H1 (cell line): ENCODE results near the gene PANX3. TPM values are rescaled to one million over a fixed set of nuclear protein-coding genes. Genes with fewer than 3 reads are reported as not detected.

Experiments
- CTCF ChIA-PET: fragments of 300-600 bp; sonication (Branson Sonifier 250); formaldehyde crosslinking; loops from one replicate; lab custom pipeline; 2021; ENCODE audit not compliant: partially characterized antibody; lab: Charles Lee
- POLR2A ChIA-PET: fragments of 300-600 bp; sonication (Branson Sonifier 250); formaldehyde crosslinking; loops from one replicate; lab custom pipeline; 2021; ENCODE audit warnings: inconsistent platforms; ENCODE audit not compliant: partially characterized antibody; lab: Charles Lee
- DNase-seq, 2 experiments: peaks; one replicate each; pipeline versions ENCODE4 v3.0.0 to v3.0.0-alpha.2; 2010 to 2022; ENCODE audit warnings: low spot score in 2 of 2, low read depth in 1 of 2, mixed read lengths in 1 of 2
- FAIRE-seq: peaks from 2 replicates; lab custom pipeline; 2011; peaks lifted over from hg19 to GRCh38; lab: Jason Lieb, UNC
- H2AFZ ChIP-seq: 2 replicates; pipeline ENCODE4 v1.8.1; 2012; ENCODE audit warnings: low read length, inconsistent platforms
- H2AK5ac ChIP-seq: 2 replicates; pipeline ENCODE4 v1.6.1; 2013; ENCODE audit warnings: low read depth, low read length
- H2BK120ac ChIP-seq: replicated peaks from 2 replicates; pipeline ENCODE3; 2013; ENCODE audit warnings: low read depth, low read length, inconsistent platforms
- H2BK12ac ChIP-seq: 2 replicates; pipeline ENCODE4 v1.6.1; 2013; ENCODE audit warnings: low read depth, low read length
- H2BK15ac ChIP-seq: 2 replicates; pipeline ENCODE4 v1.6.1; 2013; ENCODE audit warnings: low read length
- H2BK20ac ChIP-seq: 2 replicates; pipeline ENCODE4 v1.6.1; 2013; ENCODE audit warnings: low read length
- H2BK5ac ChIP-seq: 2 replicates; pipeline ENCODE4 v1.6.1; 2013; ENCODE audit warnings: low read depth, low read length
- H3K14ac ChIP-seq: 2 replicates; pipeline ENCODE4 v1.6.1; 2013; ENCODE audit warnings: inconsistent platforms; ENCODE audit not compliant: insufficient read length
- H3K18ac ChIP-seq: 2 replicates; pipeline ENCODE4 v1.6.1; 2013; ENCODE audit warnings: low read length; ENCODE audit errors: extremely low read depth
- H3K23ac ChIP-seq: 2 replicates; pipeline ENCODE4 v1.6.1; 2013; ENCODE audit warnings: inconsistent platforms; ENCODE audit not compliant: insufficient read length
- H3K23me2 ChIP-seq: 2 replicates; pipeline ENCODE4 v1.6.1; 2013; ENCODE audit warnings: low read depth, low read length
- H3K27ac ChIP-seq: 2 replicates; pipeline ENCODE4 v1.6.1; 2011; ENCODE audit warnings: low read depth, low read length, inconsistent platforms
- H3K27me3 ChIP-seq, 4 experiments: replicated peaks in 1 of 4; 1 replicate in 1 of 4; 2 replicates in 3 of 4; pipeline versions ENCODE4 v1.6.1 to v1.8.1; 2011 to 2013; ENCODE audit warnings: low read length in 3 of 4, mild to moderate bottlenecking in 3 of 4, inconsistent platforms in 2 of 4, mixed read lengths in 2 of 4, moderate library complexity in 1 of 4; ENCODE audit not compliant: control insufficient read depth in 3 of 4, insufficient read depth in 3 of 4; ENCODE audit errors: extremely low read depth in 1 of 4
- H3K36me3 ChIP-seq, 4 experiments: 2 replicates each; pipeline versions ENCODE4 v1.6.1 to v1.8.1; 2011 to 2013; ENCODE audit warnings: mild to moderate bottlenecking in 4 of 4, low read length in 3 of 4, moderate library complexity in 2 of 4, control low read depth in 1 of 4, inconsistent platforms in 1 of 4; ENCODE audit not compliant: insufficient read depth in 4 of 4, control insufficient read depth in 2 of 4
- H3K4ac ChIP-seq: replicated peaks from 2 replicates; pipeline ENCODE3; 2013; ENCODE audit warnings: low read length, low read depth, mixed read lengths, inconsistent platforms; ENCODE audit not compliant: insufficient read length
- H3K4me1 ChIP-seq, 4 experiments: replicated peaks in 1 of 4; 1 replicate in 1 of 4; 2 replicates in 3 of 4; pipeline versions ENCODE4 v1.6.1 to v1.8.1; 2011 to 2013; ENCODE audit warnings: low read length in 3 of 4, inconsistent platforms in 2 of 4, mixed read lengths in 1 of 4; ENCODE audit not compliant: insufficient read depth in 4 of 4, control insufficient read depth in 3 of 4
- H3K4me2 ChIP-seq, 2 experiments: 2 replicates each; pipeline versions ENCODE4 v1.6.1 to v1.8.1; 2011 to 2013; ENCODE audit warnings: low read depth in 2 of 2, low read length in 2 of 2, control low read depth in 1 of 2, inconsistent platforms in 1 of 2, mild to moderate bottlenecking in 1 of 2; ENCODE audit not compliant: insufficient read depth in 1 of 2
- H3K4me3 ChIP-seq, 4 experiments: fragments of 200-600, 300-600 bp in 1 of 4; sonication (generic), shearing (Covaris generic), sonication (Bioruptor Twin) in 1 of 4; 2 replicates each; pipeline versions ENCODE4 v1.5.1 to v1.8.1; 2011 to 2016; ENCODE audit warnings: low read length in 4 of 4, low read depth in 3 of 4, control low read depth in 2 of 4, inconsistent platforms in 2 of 4, mild to moderate bottlenecking in 2 of 4, mixed read lengths in 1 of 4, moderate library complexity in 1 of 4; ENCODE audit not compliant: insufficient read depth in 2 of 4; ENCODE audit errors: extremely low read depth in 1 of 4
- H3K56ac ChIP-seq: replicated peaks from 2 replicates; pipeline ENCODE3; 2013; ENCODE audit warnings: low read depth, mild to moderate bottlenecking, mixed read lengths, low read length, inconsistent platforms; ENCODE audit not compliant: insufficient read length
- H3K79me1 ChIP-seq: 2 replicates; pipeline ENCODE4 v1.6.1; 2013; ENCODE audit warnings: low read depth, low read length, control low read depth
- H3K79me2 ChIP-seq, 2 experiments: 2 replicates each; pipeline versions ENCODE4 v1.6.1 to v1.8.1; 2012 to 2013; ENCODE audit warnings: low read length in 2 of 2, mild to moderate bottlenecking in 2 of 2, inconsistent platforms in 1 of 2; ENCODE audit not compliant: insufficient read depth in 2 of 2, control insufficient read depth in 1 of 2
- H3K9ac ChIP-seq, 4 experiments: replicated peaks in 1 of 4; 1 replicate in 1 of 4; 2 replicates in 3 of 4; pipeline versions ENCODE4 v1.6.1 to v1.8.1; 2011 to 2013; ENCODE audit warnings: low read depth in 3 of 4, low read length in 3 of 4, control low read depth in 2 of 4, mild to moderate bottlenecking in 2 of 4, moderate library complexity in 2 of 4, inconsistent platforms in 1 of 4; ENCODE audit errors: extremely low read depth in 1 of 4
- H3K9me3 ChIP-seq, 2 experiments: 2 replicates each; pipeline versions ENCODE4 v1.6.1 to v1.8.1; 2012 to 2013; ENCODE audit warnings: mild to moderate bottlenecking in 2 of 2, moderate library complexity in 2 of 2, control low read depth in 1 of 2, inconsistent platforms in 1 of 2, low read depth in 1 of 2, low read length in 1 of 2, mixed read lengths in 1 of 2; ENCODE audit not compliant: insufficient read depth in 2 of 2
- H4K20me1 ChIP-seq, 2 experiments: replicated peaks in 1 of 2; 2 replicates each; pipeline versions ENCODE3 to v1.8.1; 2011 to 2013; ENCODE audit warnings: inconsistent platforms in 2 of 2, low read length in 2 of 2, mild to moderate bottlenecking in 1 of 2; ENCODE audit not compliant: insufficient read depth in 2 of 2, control insufficient read depth in 1 of 2
- H4K5ac ChIP-seq: 2 replicates; pipeline ENCODE4 v1.6.1; 2013; ENCODE audit warnings: low read length, low read depth, mixed read lengths, inconsistent platforms; ENCODE audit not compliant: insufficient read length
- H4K8ac ChIP-seq: 2 replicates; pipeline ENCODE4 v1.8.0; 2013; ENCODE audit warnings: mild to moderate bottlenecking, moderate library complexity, low read length, inconsistent platforms; ENCODE audit not compliant: insufficient read depth; ENCODE audit errors: extremely low read depth
- H4K91ac ChIP-seq: replicated peaks from 2 replicates; pipeline ENCODE3; 2013; ENCODE audit warnings: low read length, mixed read lengths, inconsistent platforms; ENCODE audit not compliant: insufficient read length
- CBX8 ChIP-seq: fragments of 300-800, 300-1000 bp; sonication (generic); IDR thresholded peaks from 2 replicates; pipeline ENCODE4 v1.7.1; 2016; ENCODE audit warnings: low read depth, low read length, borderline replicate concordance
- EGR1 ChIP-seq: IDR thresholded peaks from 2 replicates; pipeline ENCODE4 v1.6.1; 2011; ENCODE audit warnings: low read depth, low read length, borderline replicate concordance
- HDAC2 ChIP-seq, 2 experiments: fragments of 300-600 bp in 1 of 2; sonication (generic) in 1 of 2; IDR thresholded peaks; 2 replicates each; pipeline ENCODE4 v1.6.1; 2011 to 2012; ENCODE audit warnings: low read depth in 2 of 2, low read length in 2 of 2, mild to moderate bottlenecking in 2 of 2, moderate library complexity in 2 of 2, borderline replicate concordance in 1 of 2, inconsistent platforms in 1 of 2
- JUN ChIP-seq: IDR thresholded peaks from 2 replicates; pipeline ENCODE4 v1.6.1; 2011; ENCODE audit warnings: low read depth, mild to moderate bottlenecking, improper control_type of control experiment, low read length
- JUND ChIP-seq: IDR thresholded peaks from 2 replicates; pipeline ENCODE4 v1.6.1; 2011; ENCODE audit warnings: mild to moderate bottlenecking, improper control_type of control experiment, low read length
- KDM1A ChIP-seq: fragments of 200-600, 300-600 bp; sonication (generic); IDR thresholded peaks from 2 replicates; pipeline ENCODE4 v1.7.1; 2016; ENCODE audit warnings: mild to moderate bottlenecking, low read length, borderline replicate concordance
- MAFK ChIP-seq: IDR thresholded peaks from 2 replicates; pipeline ENCODE4 v1.6.1; 2012; ENCODE audit warnings: low read depth, mild to moderate bottlenecking, improper control_type of control experiment, low read length
- RBBP5 ChIP-seq: IDR thresholded peaks from 2 replicates; pipeline ENCODE4 v1.7.1; 2012; ENCODE audit warnings: low read depth, mild to moderate bottlenecking, inconsistent platforms, low read length, moderate library complexity, borderline replicate concordance
- RXRA ChIP-seq: IDR thresholded peaks from 2 replicates; pipeline ENCODE4 v1.6.1; 2011; ENCODE audit warnings: low read depth, mild to moderate bottlenecking, low read length, moderate library complexity; ENCODE audit not compliant: insufficient read depth
- SIN3A ChIP-seq, 2 experiments: IDR thresholded peaks in 1 of 2; conservative IDR thresholded peaks in 1 of 2; 2 replicates each; pipeline ENCODE4 v1.6.1; 2011 to 2012; ENCODE audit warnings: low read length in 2 of 2, improper control_type of control experiment in 1 of 2, low read depth in 1 of 2, mild to moderate bottlenecking in 1 of 2
- SP2 ChIP-seq: IDR thresholded peaks from 2 replicates; pipeline ENCODE4 v1.6.1; 2012; ENCODE audit warnings: mild to moderate bottlenecking, low read length, inconsistent platforms
- TEAD4 ChIP-seq: IDR thresholded peaks from 2 replicates; pipeline ENCODE4 v1.6.1; 2012; ENCODE audit warnings: low read depth, low read length, inconsistent platforms, mixed read lengths
- ZNF274 ChIP-seq: IDR thresholded peaks from 2 replicates; pipeline ENCODE4 v1.7.0; 2012; ENCODE audit warnings: low read length, borderline replicate concordance; ENCODE audit errors: extremely low read depth
- WGBS, 2 experiments: shearing (Covaris generic) in 1 of 2; methylation state at CpG; one replicate each; pipeline versions ENCODE4 v1.1.6 to v1.1.7; 2013 to 2015; ENCODE audit warnings: low lambda C conversion rate in 2 of 2, mixed read lengths in 2 of 2, inconsistent platforms in 1 of 2, low coverage in 1 of 2, missing lambda C conversion rate in 1 of 2; ENCODE audit not compliant: insufficient replicate concordance in 2 of 2, insufficient coverage in 1 of 2, insufficient read length in 1 of 2; ENCODE audit errors: extremely low coverage in 1 of 2, missing lambda C conversion rate in 1 of 2; 5-methylcytosine and 5-hydroxymethylcytosine counted together
- polyA plus RNA-seq, 7 experiments: library from polyadenylated mRNA; depleted of rRNA in 3 of 7; stranded (reverse) in 5 of 7; unstranded in 2 of 7; fragments of >200 nt in 5 of 7; fragments of 200-250 nt in 2 of 7; gene quantifications; 1 replicate in 5 of 7; 2 replicates in 1 of 7; 4 replicates in 1 of 7; pipeline versions ENCODE4 v1.2.1 to v1.2.3, GENCODE V29; 2011 to 2013; ENCODE audit warnings: missing spikeins in 2 of 7, mixed read lengths in 2 of 7
- total RNA-seq: library from RNA; stranded (reverse); fragmentation: NEBNext Ultra II Directional; extraction: Animal tissue kit (Norgen Biotek cat#: 25700); gene quantifications from 2 replicates; pipeline ENCODE4 v1.2.1, GENCODE V29; 2021

Gene PANX3
- total and polyA plus RNA-seq, 2 of the 8 experiments (the other 6 are each of a cell fraction or from before 2014, with no cell fraction given): not detected

DNA sequence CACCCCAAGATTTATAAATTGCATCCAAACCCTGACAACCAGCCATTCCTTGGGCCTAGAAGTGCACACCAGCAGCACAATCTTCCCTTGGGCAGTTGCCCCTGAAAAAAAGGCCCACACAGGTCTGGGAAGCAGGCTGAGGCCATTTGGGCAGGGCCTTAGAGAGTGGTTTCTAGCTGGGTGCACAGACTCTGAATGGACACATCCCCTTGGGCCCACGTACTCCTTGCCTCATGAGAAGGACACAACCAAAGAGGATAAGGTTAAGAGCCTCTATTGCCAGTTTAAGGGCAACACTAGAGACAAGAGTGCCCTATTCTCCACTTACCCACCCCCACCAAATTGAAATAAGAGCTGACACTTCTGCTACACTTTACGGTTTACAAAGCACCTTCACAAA, 933 bp upstream of the PANX3 start:
- CTCF ChIA-PET: interaction anchor here (1.1 to 1.4 kb wide), 2 partner anchors 10 to 34 kb away, joined by 4 to 6 read pairs; no protein-coding TSS in a partner anchor
- H2BK15ac ChIP-seq: no peak overlapping the region
- no peaks in the 10 kb centered on the region for H3K27me3 ChIP-seq
- H3K79me2 ChIP-seq: no peaks in the 10 kb centered on the region
- no peak overlapping the region for H3K4me3 ChIP-seq
- H4K91ac ChIP-seq: no peak overlapping the region
- H3K4me1 ChIP-seq: no peaks in the 10 kb centered on the region
- H3K4ac ChIP-seq: no peak overlapping the region
- no peak overlapping the region for H2BK12ac ChIP-seq
- FAIRE-seq: no peak
- no peaks in the 10 kb centered on the region for H3K23me2 ChIP-seq
- no peak overlapping the region for H4K5ac ChIP-seq
- H3K23ac ChIP-seq: no peak overlapping the region
- TF ChIP-seq RXRA (no peak), RBBP5 (no peak), EGR1 (no peak), SIN3A (conservative IDR thresholded peaks at IDR 0.05 in 1 of 2, IDR thresholded peaks at IDR 0.05 in 1 of 2; ENCODE audit: low read depth in 1 of 2, low read length in 2 of 2) (no peak), MAFK (no peak), JUN (no peak), CBX8 (no peak), ZNF274 (no peak), SP2 (no peak), HDAC2 (IDR thresholded peaks at IDR 0.05; ENCODE audit: borderline replicate concordance in 1 of 2, low read depth in 2 of 2, low read length in 2 of 2) (no peak), KDM1A (no peak), TEAD4 (no peak), JUND (no peak)
- TF ChIP-seq, all 59 proteins: peak for 0
- no peak overlapping the region for H3K4me2 ChIP-seq
- H3K18ac ChIP-seq: no peak overlapping the region
- no peak overlapping the region for H3K27ac ChIP-seq
- DNase-seq: no peak
- H3K36me3 ChIP-seq: no peaks in the 10 kb centered on the region
- H3K9ac ChIP-seq: no peak overlapping the region
- H2BK120ac ChIP-seq: no peak overlapping the region
- no peak overlapping the region; the same call in 1 of the 2 replicates for H2AFZ ChIP-seq
- no peak overlapping the region for H2AK5ac ChIP-seq
- WGBS, 2 experiments: 90% methylated on average over 2 of the region's 2 CpGs; no CpG with 5 or more reads in 1 of the 2 experiments
- no peaks in the 10 kb centered on the region for H3K79me1 ChIP-seq
- H2BK20ac ChIP-seq: no peak overlapping the region
- H3K14ac ChIP-seq: no peak overlapping the region
- no peaks in the 10 kb centered on the region for H3K9me3 ChIP-seq
- H2BK5ac ChIP-seq: no peak overlapping the region
- H3K56ac ChIP-seq: no peak overlapping the region
- no peaks in the 10 kb centered on the region for H4K20me1 ChIP-seq
- no peak overlapping the region for H4K8ac ChIP-seq
- POLR2A ChIA-PET: no interaction called here
